ENCODE measurements around the gene STRAP. TPM values are rescaled to one million over a fixed set of nuclear protein-coding genes. Genes with fewer than 3 reads are reported as not detected.
A peak's percentile ranks its signal among the peaks of the same experiment; 100 is the strongest.

STRAP gene
- total and polyA plus RNA-seq, 2 of the 4 experiments (the other 2 are of a cell fraction): 82.1 to 98.1 TPM

DNA sequence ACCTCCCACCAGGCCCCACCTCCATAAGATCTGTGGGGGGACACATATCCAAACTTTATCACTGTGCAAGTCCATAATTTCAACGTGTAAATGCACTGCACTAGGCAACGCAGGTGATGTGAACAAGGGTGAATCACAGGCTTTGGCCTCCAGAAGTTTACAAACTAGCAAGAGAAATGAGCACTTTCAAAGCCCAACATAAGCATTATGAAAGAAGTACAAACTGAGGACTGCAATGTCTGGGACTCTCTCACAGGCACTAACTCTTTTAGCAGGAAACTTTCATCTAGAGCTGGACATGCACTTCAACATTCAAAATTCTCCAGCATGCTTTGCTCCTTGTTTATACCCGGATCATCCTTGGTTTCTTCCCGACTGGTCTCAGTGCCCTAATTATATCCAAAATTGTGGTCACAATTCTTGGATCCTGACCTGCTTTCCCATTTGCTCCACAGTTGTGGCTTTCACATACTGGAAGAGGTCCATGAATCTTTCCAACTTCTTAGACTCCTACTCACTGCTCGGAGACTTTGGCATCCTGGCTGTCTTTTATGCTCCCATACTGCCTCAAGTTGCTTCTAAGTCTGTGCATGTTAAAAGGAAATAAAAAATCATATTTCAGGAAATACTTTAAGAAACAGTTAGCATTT lies 44.9 kb upstream of the STRAP start:
- H3K9ac ChIP-seq (ENCODE audit: low read depth, low read length): no peak overlapping the region
- H3K4me2 ChIP-seq (ENCODE audit: low read depth, low read length): peak overlapping the region; percentile 63; the same call in 1 of the 2 replicates
- 0 out of 3 replicates have a peak overlapping the region, but pooled peaks have one; percentile 17 for H2BK15ac ChIP-seq (ENCODE audit: low read depth, low read length)
- 46% methylated on average over 4 of the region's 5 CpGs; no CpG with 5 or more reads in 1 of the 2 experiments for WGBS, 2 experiments (ENCODE audit: extremely low coverage in 2 of 2, insufficient read length in 1 of 2)
- H2BK5ac ChIP-seq (ENCODE audit: low read depth, low read length, poor library complexity, severe bottlenecking): peak overlapping the region; percentile 47
- H4K8ac ChIP-seq (ENCODE audit: low read depth in 2 of 2, low read length in 2 of 2): no peak overlapping the region
- no peak overlapping the region for H2AFZ ChIP-seq (replicated peaks; ENCODE audit: low read length, poor library complexity)
- peaks cover 10% of the 10 kb centered on the region for H3K9me1 ChIP-seq (ENCODE audit: insufficient read depth, low read length)
- H3K23ac ChIP-seq (ENCODE audit: low read depth, low read length): no peak overlapping the region
- no peaks in the 10 kb centered on the region for H3K79me1 ChIP-seq (ENCODE audit: low read depth in 1 of 2, low read length in 2 of 2)
- H4K5ac ChIP-seq (ENCODE audit: low read depth, low read length): no peak overlapping the region
- H3K4ac ChIP-seq (ENCODE audit: low read depth, low read length): peak overlapping the region; percentile 26; the same call in 1 of the 2 replicates
- dilution Hi-C loops (cut with HindIII; ENCODE audit: low sequenced_read_pairs, unreplicated experiment): loop anchor here (25.0 kb wide), 1 partner anchor 225 kb away; no protein-coding TSS in a partner anchor
- peak overlapping the region; percentile 20; the same call in 1 of the 2 replicates for H2BK120ac ChIP-seq (ENCODE audit: low read depth, low read length)
- peak overlapping the region; percentile 42; the same call in 1 of the 2 replicates for H2BK20ac ChIP-seq (ENCODE audit: low read depth, low read length)
- no peaks in the 10 kb centered on the region for H3K27me3 ChIP-seq (ENCODE audit: control insufficient read depth, insufficient read depth, low read length)
- H4K20me1 ChIP-seq (ENCODE audit: insufficient read depth, low read length): no peaks in the 10 kb centered on the region
- intact Hi-C loops (cut with micrococcal nuclease): no loop called here
- H2AK5ac ChIP-seq (ENCODE audit: low read depth, low read length): no peak overlapping the region
- no peak overlapping the region for H4K91ac ChIP-seq (ENCODE audit: insufficient read depth, low read depth, low read length)
- no peak overlapping the region for H2AK9ac ChIP-seq (replicated peaks; ENCODE audit: low read depth, low read length, poor library complexity)
- H3K14ac ChIP-seq (replicated peaks; ENCODE audit: low read depth, low read length): peak overlapping the region; percentile 71
- no peaks in the 10 kb centered on the region for H3K36me3 ChIP-seq (ENCODE audit: control insufficient read depth, insufficient read depth, low read length)
- ChIA-PET POLR2A (ENCODE audit: unreplicated experiment) (no interaction called here), CTCF (interaction anchor here (0.5 kb wide), 1 partner anchor 69 kb away, joined by 4 read pairs; no protein-coding TSS in a partner anchor)
- H3K9me3 ChIP-seq (ENCODE audit: control insufficient read depth, insufficient read depth, low read length): no peaks in the 10 kb centered on the region
- no peak overlapping the region for H3K56ac ChIP-seq (ENCODE audit: extremely low read depth, insufficient read depth, low read length)
- H3K4me1 ChIP-seq (ENCODE audit: control insufficient read depth, insufficient read depth, low read length): peaks cover 11% of the 10 kb centered on the region
- in situ Hi-C loops (cut with MboI; ENCODE audit: low sequenced_read_pairs): no loop called here
- ATAC-seq (ENCODE audit: low read depth) (peak; percentile 46; the same call in 1 of the 2 replicates), DNase-seq (peak; percentile 66)
- H3K4me3 ChIP-seq (ENCODE audit: insufficient read depth, low read depth, low read length): no peak overlapping the region
- H3K27ac ChIP-seq (ENCODE audit: insufficient read depth, low read length): no peak overlapping the region
- H3K18ac ChIP-seq (ENCODE audit: low read depth, low read length): no peak overlapping the region
- no TSS peak for BruUV-seq (replicated peaks)
- TF ChIP-seq CEBPB (IDR thresholded peaks at IDR 0.05; ENCODE audit: low read depth, low read length) (no peak), MAZ (IDR thresholded peaks at IDR 0.05; ENCODE audit: borderline replicate concordance, low read depth, low read length) (no peak), NFE2L2 (IDR thresholded peaks at IDR 0.05; ENCODE audit: low read depth, low read length) (no peak), SMC3 (IDR thresholded peaks at IDR 0.05; ENCODE audit: low read depth, low read length) (no peak), POLR2A (IDR thresholded peaks at IDR 0.05; ENCODE audit: low read depth, low read length) (no peak), RFX5 (IDR thresholded peaks at IDR 0.05; ENCODE audit: low read depth, low read length) (no peak), MXI1 (IDR thresholded peaks at IDR 0.05; ENCODE audit: borderline replicate concordance, low read depth, low read length) (no peak), USF2 (IDR thresholded peaks at IDR 0.05; ENCODE audit: low read depth, low read length) (no peak), RCOR1 (IDR thresholded peaks at IDR 0.05; ENCODE audit: insufficient replicate concordance, low read length) (no peak), FOS (IDR thresholded peaks at IDR 0.05; ENCODE audit: low read depth, low read length) (no peak), BHLHE40 (IDR thresholded peaks at IDR 0.05; ENCODE audit: low read depth, low read length) (no peak), RAD21 (IDR thresholded peaks at IDR 0.05; ENCODE audit: low read length) (no peak), MAFK (IDR thresholded peaks at IDR 0.05; ENCODE audit: low read depth, low read length) (no peak)
- TF ChIP-seq, protein P1, sequence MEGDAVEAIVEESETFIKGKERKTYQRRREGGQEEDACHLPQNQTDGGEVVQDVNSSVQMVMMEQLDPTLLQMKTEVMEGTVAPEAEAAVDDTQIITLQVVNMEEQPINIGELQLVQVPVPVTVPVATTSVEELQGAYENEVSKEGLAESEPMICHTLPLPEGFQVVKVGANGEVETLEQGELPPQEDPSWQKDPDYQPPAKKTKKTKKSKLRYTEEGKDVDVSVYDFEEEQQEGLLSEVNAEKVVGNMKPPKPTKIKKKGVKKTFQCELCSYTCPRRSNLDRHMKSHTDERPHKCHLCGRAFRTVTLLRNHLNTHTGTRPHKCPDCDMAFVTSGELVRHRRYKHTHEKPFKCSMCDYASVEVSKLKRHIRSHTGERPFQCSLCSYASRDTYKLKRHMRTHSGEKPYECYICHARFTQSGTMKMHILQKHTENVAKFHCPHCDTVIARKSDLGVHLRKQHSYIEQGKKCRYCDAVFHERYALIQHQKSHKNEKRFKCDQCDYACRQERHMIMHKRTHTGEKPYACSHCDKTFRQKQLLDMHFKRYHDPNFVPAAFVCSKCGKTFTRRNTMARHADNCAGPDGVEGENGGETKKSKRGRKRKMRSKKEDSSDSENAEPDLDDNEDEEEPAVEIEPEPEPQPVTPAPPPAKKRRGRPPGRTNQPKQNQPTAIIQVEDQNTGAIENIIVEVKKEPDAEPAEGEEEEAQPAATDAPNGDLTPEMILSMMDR (conservative IDR thresholded peaks at IDR 0.05; ENCODE audit: low read depth, low read length): no peak
- TF ChIP-seq, protein P2, sequence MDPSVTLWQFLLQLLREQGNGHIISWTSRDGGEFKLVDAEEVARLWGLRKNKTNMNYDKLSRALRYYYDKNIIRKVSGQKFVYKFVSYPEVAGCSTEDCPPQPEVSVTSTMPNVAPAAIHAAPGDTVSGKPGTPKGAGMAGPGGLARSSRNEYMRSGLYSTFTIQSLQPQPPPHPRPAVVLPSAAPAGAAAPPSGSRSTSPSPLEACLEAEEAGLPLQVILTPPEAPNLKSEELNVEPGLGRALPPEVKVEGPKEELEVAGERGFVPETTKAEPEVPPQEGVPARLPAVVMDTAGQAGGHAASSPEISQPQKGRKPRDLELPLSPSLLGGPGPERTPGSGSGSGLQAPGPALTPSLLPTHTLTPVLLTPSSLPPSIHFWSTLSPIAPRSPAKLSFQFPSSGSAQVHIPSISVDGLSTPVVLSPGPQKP (IDR thresholded peaks at IDR 0.05; ENCODE audit: borderline replicate concordance, low read depth, low read length): no peak

All from IMR-90 (cell line).